HCT116 (cell line): ENCODE results near the gene GAB4. TPM values are rescaled to one million over a fixed set of nuclear protein-coding genes. Genes with fewer than 3 reads are reported as not detected.

ENCODE experiments used
- ATAC-seq: fragments of 200-7000 bp; cut with Tn5 transposase; 2 replicates; pipeline ENCODE4 v1.9.1; 2020; ENCODE audit warnings: mild to moderate bottlenecking, moderate library complexity
- BruUV-seq: library from RNA; stranded (reverse); fragments of 400-500 nt; replicated peaks from 2 replicates; lab custom pipeline; 2021; lab: Mats Ljungman, UMichigan
- CTCF ChIA-PET: fragments of 300-600 bp; sonication (Branson Sonifier 250); formaldehyde crosslinking; loops from one replicate; lab custom pipeline; 2021; ENCODE audit warnings: antibody characterized with exemption; lab: Charles Lee
- POLR2A ChIA-PET: fragments of 300-600, 350-600 bp; sonication (Branson Sonifier 250); formaldehyde crosslinking; loops from one replicate; lab custom pipeline; 2021; ENCODE audit warnings: antibody characterized with exemption; lab: Charles Lee
- RAD21 ChIA-PET, 2 experiments: fragments of 300-600 bp; sonication (Branson Sonifier 250); formaldehyde crosslinking; loops; one replicate each; lab custom pipeline; 2023; ENCODE audit warnings: low total read pairs in 2 of 2; ENCODE audit not compliant: uncharacterized antibody in 2 of 2, unreplicated experiment in 2 of 2, low non-redundant PET in 1 of 2; lab: Charles Lee
- DNase-seq: peaks from one replicate; pipeline ENCODE4 v3.0.0-alpha.2; 2010; ENCODE audit warnings: low read depth, low spot score
- H2AFZ ChIP-seq: fragments of 200-600 bp; shearing (Covaris generic), sonication (generic); 2 replicates; pipeline ENCODE4 v1.6.1; 2017; ENCODE audit warnings: low read depth, mixed run types, mixed read lengths, antibody characterized with exemption, low read length; ENCODE audit not compliant: poor library complexity, severe bottlenecking
- H3K27ac ChIP-seq: 2 replicates; pipeline ENCODE4 v1.5.1; 2012; ENCODE audit warnings: low read depth, low read length
- H3K27me3 ChIP-seq: fragments of 200-600 bp; sonication (generic); 2 replicates; pipeline ENCODE4 v1.6.1; 2016; ENCODE audit warnings: mixed run types, low read length, mixed read lengths; ENCODE audit not compliant: insufficient read depth
- H3K36me3 ChIP-seq, 2 experiments: fragments of 200-500 bp in 1 of 2; fragments of 200-600 bp in 1 of 2; sonication (Bioruptor generic) in 1 of 2; sonication (generic) in 1 of 2; 2 replicates each; pipeline versions ENCODE4 v1.5.1 to v1.6.1; 2014 to 2016; ENCODE audit warnings: low read length in 2 of 2, inconsistent platforms in 1 of 2, mixed read lengths in 1 of 2, mixed run types in 1 of 2; ENCODE audit not compliant: insufficient read depth in 2 of 2, control insufficient read depth in 1 of 2
- H3K4me1 ChIP-seq, 2 experiments: fragments of 200-600 bp in 1 of 2; sonication (generic) in 1 of 2; 2 replicates each; pipeline versions ENCODE4 v1.5.1 to v1.6.1; 2012 to 2017; ENCODE audit warnings: low read length in 2 of 2, inconsistent platforms in 1 of 2, mild to moderate bottlenecking in 1 of 2, mixed read lengths in 1 of 2, mixed run types in 1 of 2, moderate library complexity in 1 of 2; ENCODE audit not compliant: insufficient read depth in 2 of 2, control insufficient read depth in 1 of 2
- H3K4me2 ChIP-seq: fragments of 200-600 bp; sonication (generic); 2 replicates; pipeline ENCODE4 v1.6.1; 2017; ENCODE audit warnings: mixed run types, low read length, mixed read lengths
- H3K4me3 ChIP-seq, 2 experiments: fragments of 200-600 bp in 1 of 2; sonication (generic) in 1 of 2; replicated peaks in 1 of 2; 2 replicates each; pipeline ENCODE4 v1.5.1; 2011 to 2016; ENCODE audit warnings: low read length in 2 of 2, control low read depth in 1 of 2, low read depth in 1 of 2, mild to moderate bottlenecking in 1 of 2, mixed read lengths in 1 of 2, mixed run types in 1 of 2
- H3K79me2 ChIP-seq: fragments of 200-600 bp; sonication (generic); 2 replicates; pipeline ENCODE4 v1.6.1; 2017; ENCODE audit warnings: mild to moderate bottlenecking, mixed run types, low read length, moderate library complexity, mixed read lengths; ENCODE audit not compliant: insufficient read depth
- H3K9ac ChIP-seq: fragments of 200-600 bp; sonication (generic); 2 replicates; pipeline ENCODE4 v1.6.1; 2016; ENCODE audit warnings: low read length, mixed read lengths
- H3K9me2 ChIP-seq: fragments of 200-600 bp; sonication (generic), shearing (Covaris generic); 2 replicates; pipeline ENCODE4 v1.6.1; 2017; ENCODE audit warnings: mixed run types, mild to moderate bottlenecking, moderate library complexity; ENCODE audit not compliant: insufficient read depth
- H3K9me3 ChIP-seq, 2 experiments: fragments of 200-500 bp in 1 of 2; fragments of 200-600 bp in 1 of 2; sonication (Bioruptor generic) in 1 of 2; sonication (generic) in 1 of 2; 2 replicates each; pipeline ENCODE4 v1.6.1; 2014 to 2017; ENCODE audit warnings: low read length in 2 of 2, mixed read lengths in 2 of 2, inconsistent platforms in 1 of 2, low read depth in 1 of 2, mild to moderate bottlenecking in 1 of 2, mixed run types in 1 of 2, moderate library complexity in 1 of 2; ENCODE audit not compliant: control insufficient read depth in 1 of 2, insufficient read depth in 1 of 2
- H4K20me1 ChIP-seq: fragments of 200-600 bp; sonication (generic), shearing (Covaris generic); 2 replicates; pipeline ENCODE4 v1.6.1; 2017; ENCODE audit warnings: mixed run types, mild to moderate bottlenecking, moderate library complexity; ENCODE audit not compliant: insufficient read depth
- CBX3 ChIP-seq: IDR thresholded peaks from 2 replicates; pipeline ENCODE4 v1.6.1; 2012; ENCODE audit warnings: low read depth
- JUND ChIP-seq: IDR thresholded peaks from 2 replicates; pipeline ENCODE4 v1.6.1; 2012
- SIN3A ChIP-seq: IDR thresholded peaks from 2 replicates; pipeline ENCODE4 v1.6.1; 2012; ENCODE audit warnings: low read depth
- SP1 ChIP-seq: IDR thresholded peaks from 2 replicates; pipeline ENCODE4 v1.6.1; 2012; ENCODE audit warnings: low read depth
- TCF7L2 ChIP-seq: IDR thresholded peaks from 2 replicates; pipeline ENCODE4 v1.7.0; 2011; ENCODE audit warnings: borderline replicate concordance, inconsistent platforms; ENCODE audit not compliant: insufficient read depth, insufficient read length; ENCODE audit errors: extremely low read depth
- ZFX ChIP-seq: fragments of 450-650 bp; IDR thresholded peaks from 2 replicates; pipeline ENCODE4 v1.6.1; 2017
- intact Hi-C: fragments of 100-400 bp; cut with micrococcal nuclease; formaldehyde crosslinking; loops from 2 replicates; pipeline ENCODE4 v1.10.0; 2022
- total RNA-seq: library from RNA; stranded (reverse); gene quantifications from one replicate; pipeline ENCODE4 v1.2.1, GENCODE V29; 2021; ENCODE audit not compliant: unreplicated experiment

The GAB4 gene
- total RNA-seq, 1 experiment from 2014 or later: not detected

- H3K9me3 ChIP-seq: no peaks in the 10 kb centered on the region
- no peak overlapping the region for H3K9ac ChIP-seq
- DNase-seq (no peak), ATAC-seq (no peak)
- no peaks in the 10 kb centered on the region for H3K36me3 ChIP-seq
- TF ChIP-seq JUND (no peak), SIN3A (no peak), TCF7L2 (peak; percentile 60)
- ChIA-PET RAD21 (no interaction called here), POLR2A (no interaction called here), CTCF (no interaction called here)
- intact Hi-C loops: loop anchor here (5.0 kb wide), 1 partner anchor 48 kb away; no protein-coding TSS in a partner anchor
- no peaks in the 10 kb centered on the region for H3K9me2 ChIP-seq
- no peak overlapping the region for H3K4me3 ChIP-seq
- no peak overlapping the region for H2AFZ ChIP-seq
- H4K20me1 ChIP-seq: no peaks in the 10 kb centered on the region
- H3K27ac ChIP-seq: no peak overlapping the region
- H3K4me1 ChIP-seq: peaks cover 0 to 6% of the 10 kb centered on the region in 2 experiments; a peak in 3 of 4 replicates
- BruUV-seq: no TSS peak
- no peaks in the 10 kb centered on the region for H3K79me2 ChIP-seq
- peak overlapping the region; percentile 23; the same call in 1 of the 2 replicates for H3K4me2 ChIP-seq
- H3K27me3 ChIP-seq: peaks cover 40% of the 10 kb centered on the region; the same call in 1 of the 2 replicates
Measured at GRCh38 chr22:16970446-16970845, 37.6 kb downstream of the GAB4 start.

- no peak overlapping the region for H3K4me2 ChIP-seq
- H3K4me1 ChIP-seq: peaks cover 0 to 6% of the 10 kb centered on the region in 2 experiments; a peak in 3 of 4 replicates
- H3K9me2 ChIP-seq: no peaks in the 10 kb centered on the region
- H4K20me1 ChIP-seq: no peaks in the 10 kb centered on the region
- ATAC-seq: no peak
- RAD21 ChIA-PET: no interaction called here
- H3K79me2 ChIP-seq: no peaks in the 10 kb centered on the region
- no peak overlapping the region for H3K27ac ChIP-seq
- BruUV-seq: no TSS peak
- no peak for TF ChIP-seq ZFX
- TF ChIP-seq CBX3: no peak
- TF ChIP-seq SP1: no peak
- TF ChIP-seq, all 23 proteins: peak for 0
- no peak overlapping the region for H3K4me3 ChIP-seq
- H3K27me3 ChIP-seq: peaks cover 37% of the 10 kb centered on the region; the same call in 1 of the 2 replicates
- no peak overlapping the region for H2AFZ ChIP-seq
- CTCF ChIA-PET: no interaction called here
- POLR2A ChIA-PET: no interaction called here
- no peaks in the 10 kb centered on the region for H3K9me3 ChIP-seq
- intact Hi-C loops: loop anchor here (5.0 kb wide), 1 partner anchor 47 kb away; no protein-coding TSS in a partner anchor
- no peak for DNase-seq
- H3K9ac ChIP-seq: no peak overlapping the region
- H3K36me3 ChIP-seq: no peaks in the 10 kb centered on the region
Measured at GRCh38 chr22:16969508-16970327, 38.3 kb downstream of the GAB4 start.
